KBM-7 (cell line): Measurements from ENCODE around the gene TMEM50A.
"Not testable (repeated sequence)": the region's sequence is repeated elsewhere in the genome, so short reads cannot be mapped to it uniquely, and the experiment has no call there.

Experiments used
- DNase-seq: peaks from one replicate; pipeline ENCODE4 v3.0.0-alpha.2; 2015
- in situ Hi-C: fragments of 300-500 bp; cut with MboI; formaldehyde crosslinking; loops from 2 replicates; pipeline ENCODE4 v1.14.3; 2020; ENCODE audit warnings: low sequenced_read_pairs, low pct_unique_long_range_greater_than_20kb, mixed read lengths

TMEM50A gene

DNA sequence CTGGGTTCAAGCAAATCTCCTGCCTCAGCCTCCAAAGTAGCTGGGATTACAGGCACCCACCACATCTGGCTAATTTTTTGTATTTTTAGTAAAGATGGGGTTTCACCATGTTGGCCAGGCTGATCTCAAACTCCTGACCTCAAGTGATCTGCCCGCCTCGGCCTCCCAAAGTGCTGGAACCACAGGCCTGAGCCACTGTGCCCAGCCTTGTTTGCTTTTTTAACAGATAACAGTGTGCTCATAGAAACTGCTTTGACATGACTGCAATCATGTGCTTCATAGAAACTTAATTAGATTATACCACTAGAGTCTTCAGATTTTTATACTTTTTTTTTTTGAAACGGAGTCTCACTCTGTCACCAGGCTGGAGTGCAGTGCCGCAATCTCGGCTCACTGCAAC lies 8.8 kb upstream of the TMEM50A start:
- in situ Hi-C loops, DNase-seq: not testable (repeated sequence)

- in situ Hi-C loops: not testable (repeated sequence)
- DNase-seq: peak; percentile 40
Observed at GRCh38 chr1:25329950-25330349, 8.2 kb upstream of the TMEM50A start.

GRCh38 chr1:25336922-25337354 lies 1.2 kb upstream of the TMEM50A start:
- in situ Hi-C loops: not testable (repeated sequence)
- peak; percentile 50 for DNase-seq

GRCh38 chr1:25337483-25338187 lies 499 bp upstream of the TMEM50A start:
- peak; percentile 38 for DNase-seq

DNA sequence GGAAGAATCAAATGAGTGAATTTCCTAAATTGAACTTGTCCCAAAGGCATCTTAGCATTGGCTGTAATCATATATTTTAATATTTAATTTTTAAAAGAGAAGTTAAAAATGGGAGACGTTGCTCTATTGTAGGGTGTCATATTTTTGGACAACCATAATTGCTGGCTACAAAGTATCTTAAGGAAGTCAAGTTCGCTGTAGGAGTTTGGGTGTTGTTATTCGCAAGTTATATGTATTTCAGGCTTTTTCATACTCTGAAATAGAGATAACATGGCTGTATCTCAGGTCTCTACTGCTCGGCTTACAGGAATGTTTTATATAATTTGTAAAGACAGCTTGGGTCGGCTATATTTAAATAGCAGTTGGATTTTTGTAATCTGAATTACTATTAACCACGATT lies 852 bp downstream of the TMEM50A start:
- DNase-seq: no peak
- in situ Hi-C loops: no loop called here

More at GRCh38 chr1:25337483-25338187, 499 bp upstream of the TMEM50A start:
- in situ Hi-C loops: not testable (repeated sequence)

DNA sequence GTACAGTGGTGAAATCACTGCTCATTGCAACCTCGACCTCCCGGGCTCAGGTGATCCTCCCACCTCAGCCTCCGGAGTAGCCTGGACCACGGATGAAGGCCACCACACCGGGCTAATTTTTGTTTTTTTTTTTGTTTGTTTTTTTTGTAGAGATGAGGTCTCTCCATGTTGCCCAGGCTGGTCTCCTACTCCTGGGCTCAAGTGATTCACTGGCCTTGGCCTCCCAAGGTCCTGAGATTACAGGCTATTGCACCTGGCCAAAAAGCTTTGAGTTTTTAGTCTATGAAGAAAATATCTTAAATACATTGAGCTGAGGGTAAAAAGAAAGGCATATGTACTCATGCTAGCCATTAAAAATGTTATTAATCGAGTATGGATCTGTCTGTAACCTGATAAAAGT lies 3.6 kb downstream of the TMEM50A start:
- DNase-seq: no peak

GRCh38 chr1:25342846-25343245 lies 4.7 kb downstream of the TMEM50A start:
- in situ Hi-C loops: no loop called here
- DNase-seq: no peak

More for the DNA sequence above, 3.6 kb downstream of the TMEM50A start:
- in situ Hi-C loops: no loop called here

- in situ Hi-C loops: no loop called here
- no peak for DNase-seq
Observed at GRCh38 chr1:25343872-25344271, 5.7 kb downstream of the TMEM50A start.

- in situ Hi-C loops: no loop called here
- no peak for DNase-seq
Observed at GRCh38 chr1:25347556-25347955, 9.4 kb downstream of the TMEM50A start.

- in situ Hi-C loops: no loop called here
- DNase-seq: no peak
Observed at GRCh38 chr1:25349606-25350005, 11.5 kb downstream of the TMEM50A start.

- no peak for DNase-seq
- in situ Hi-C loops: no loop called here
Observed at GRCh38 chr1:25355841-25356395, 17.8 kb downstream of the TMEM50A start.

DNA sequence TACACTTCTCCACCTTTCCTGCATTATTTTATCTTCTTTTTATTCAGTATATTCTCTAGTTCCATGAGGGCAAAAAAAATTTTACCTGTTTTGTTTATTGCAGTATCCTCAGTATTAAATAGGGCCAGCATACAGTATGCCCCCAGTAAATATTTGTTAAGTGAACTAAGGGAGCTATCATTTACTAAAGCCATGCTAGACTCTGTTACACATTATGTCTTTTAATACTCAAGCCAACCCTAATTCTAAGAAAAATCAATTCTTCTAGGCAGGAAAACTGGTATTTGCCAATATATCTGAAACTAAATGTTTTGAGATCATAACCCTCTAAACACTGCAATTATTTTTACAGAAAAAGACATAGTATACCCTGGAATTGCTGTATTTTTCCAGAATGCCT lies 18.3 kb downstream of the TMEM50A start:
- no peak for DNase-seq
- in situ Hi-C loops: no loop called here

GRCh38 chr1:25356848-25357247 lies 18.7 kb downstream of the TMEM50A start:
- DNase-seq: no peak
- in situ Hi-C loops: no loop called here

DNA sequence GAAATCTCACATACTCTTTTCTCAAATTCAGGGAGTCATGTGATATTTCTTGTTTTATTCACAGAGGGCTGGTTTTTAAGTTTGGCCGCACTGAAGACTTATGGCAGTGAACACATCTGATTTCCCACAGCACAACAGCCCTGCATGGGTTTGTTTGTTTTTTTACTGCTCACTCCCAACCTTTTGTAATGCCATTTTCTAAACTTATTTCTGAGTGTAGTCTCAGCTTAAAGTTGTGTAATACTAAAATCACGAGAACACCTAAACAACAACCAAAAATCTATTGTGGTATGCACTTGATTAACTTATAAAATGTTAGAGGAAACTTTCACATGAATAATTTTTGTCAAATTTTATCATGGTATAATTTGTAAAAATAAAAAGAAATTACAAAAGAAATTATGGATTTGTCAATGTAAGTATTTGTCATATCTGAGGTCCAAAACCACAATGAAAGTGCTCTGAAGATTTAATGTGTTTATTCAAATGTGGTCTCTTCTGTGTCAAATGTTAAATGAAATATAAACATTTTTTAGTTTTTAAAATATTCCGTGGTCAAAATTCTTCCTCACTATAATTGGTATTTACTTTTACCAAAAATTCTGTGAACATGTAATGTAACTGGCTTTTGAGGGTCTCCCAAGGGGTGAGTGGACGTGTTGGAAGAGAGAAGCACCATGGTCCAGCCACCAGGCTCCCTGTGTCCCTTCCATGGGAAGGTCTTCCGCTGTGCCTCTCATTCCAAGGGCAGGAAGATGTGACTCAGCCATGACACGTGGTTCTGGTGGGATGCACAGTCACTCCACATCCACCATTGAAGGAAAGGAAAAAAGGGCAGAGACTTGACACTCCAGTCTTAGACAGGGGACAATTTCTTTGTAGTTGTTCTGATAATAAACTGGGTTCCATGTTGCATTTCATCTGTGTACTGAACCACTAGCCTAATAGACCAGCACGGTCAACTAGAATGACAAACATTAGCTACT lies 22.8 kb downstream of the TMEM50A start:
- no peak for DNase-seq
- in situ Hi-C loops: no loop called here

DNA sequence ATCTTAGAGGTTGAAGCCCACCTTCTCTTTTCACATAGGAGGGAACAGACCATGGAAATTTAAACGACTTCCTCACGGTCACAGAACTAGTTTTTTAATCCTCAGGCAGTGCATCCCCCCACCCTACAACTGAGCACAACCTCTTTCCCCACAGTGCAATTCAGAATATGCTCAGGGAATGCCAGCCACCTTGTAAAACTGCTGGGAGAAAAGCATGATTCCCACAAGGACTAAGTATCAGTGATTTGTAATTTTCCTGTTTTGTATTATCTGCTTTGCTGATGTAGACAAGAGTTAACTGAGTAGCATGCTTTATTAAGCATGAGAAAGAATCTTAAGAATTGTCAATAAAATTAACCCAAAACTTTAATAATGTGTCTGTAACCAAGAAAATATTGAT lies 23.8 kb downstream of the TMEM50A start:
- in situ Hi-C loops: no loop called here
- DNase-seq: no peak

DNA sequence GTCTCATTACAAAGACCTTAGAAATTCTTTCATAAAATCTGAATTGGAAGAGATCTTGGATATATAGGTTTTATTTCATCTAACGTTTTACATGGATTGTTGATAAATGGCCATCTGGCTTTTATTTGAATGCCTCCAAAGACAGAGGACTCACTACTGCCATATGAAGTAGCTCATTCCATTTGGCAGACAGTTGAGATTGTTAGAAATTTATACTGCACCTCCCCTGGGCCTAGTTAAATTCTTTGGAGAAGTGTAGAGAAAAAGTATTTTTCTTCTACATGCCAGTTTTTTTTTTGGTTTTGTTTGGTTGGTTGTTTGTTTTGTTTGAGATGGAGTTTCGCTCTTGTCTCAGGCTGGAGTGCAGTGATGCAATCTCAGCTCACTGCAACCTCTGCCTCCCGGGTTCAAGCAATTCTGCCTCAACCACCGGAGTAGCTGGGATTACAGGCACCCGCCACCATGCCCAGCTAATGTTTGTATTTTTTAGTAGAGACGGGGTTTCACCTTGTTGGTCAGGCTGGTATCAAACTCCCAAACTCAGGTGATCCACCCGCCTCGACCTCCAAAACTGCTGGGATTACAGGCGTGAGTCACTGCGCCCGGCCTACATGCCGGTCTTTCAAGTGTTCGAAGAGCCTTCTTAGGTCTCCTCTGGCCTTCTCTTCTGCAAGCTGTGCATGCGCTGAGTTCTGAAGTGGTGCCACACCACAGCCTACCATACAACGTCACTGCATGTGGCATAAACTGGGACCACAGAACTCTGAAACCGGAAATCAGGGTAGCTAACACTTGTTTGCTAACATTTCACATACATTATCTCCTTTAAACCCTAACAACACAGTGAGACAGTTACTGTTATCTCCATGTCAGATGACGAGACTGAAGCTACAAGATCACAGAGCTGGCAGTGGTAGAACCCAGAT lies 24.8 kb downstream of the TMEM50A start:
- DNase-seq, in situ Hi-C loops: not testable (repeated sequence)

- DNase-seq: no peak
- in situ Hi-C loops: no loop called here
Observed at GRCh38 chr1:25369241-25369640, 31.1 kb downstream of the TMEM50A start.

DNA sequence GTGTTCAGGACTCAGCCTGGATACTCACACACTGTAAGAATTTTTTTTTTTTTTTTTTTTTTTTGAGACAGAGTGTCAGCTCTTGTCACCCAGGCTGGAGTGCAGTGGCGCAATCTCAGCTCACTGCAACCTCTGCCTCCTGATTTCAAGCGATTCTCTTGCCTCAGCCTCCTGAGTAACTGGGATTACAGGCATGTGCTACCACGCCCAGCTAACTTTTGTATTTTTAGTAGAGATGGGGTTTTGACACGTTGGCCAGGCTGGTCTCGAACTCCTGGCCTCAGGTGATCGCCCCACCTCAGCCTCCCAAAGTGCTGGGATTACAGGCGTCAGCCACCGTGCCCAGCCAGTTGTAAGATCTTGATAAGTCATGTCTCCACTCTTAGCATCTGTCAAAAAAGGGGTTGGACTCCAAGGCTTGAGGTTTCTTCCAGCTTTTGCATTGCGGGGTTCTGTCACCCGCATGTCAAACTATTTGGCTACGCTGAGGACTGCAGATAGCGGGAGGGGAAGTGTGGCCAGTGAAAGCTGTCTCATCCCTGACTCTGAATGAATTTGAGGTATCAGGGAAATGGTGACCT lies 31.6 kb downstream of the TMEM50A start:
- peak; percentile 18 for DNase-seq
- in situ Hi-C loops: not testable (repeated sequence)
